CD4-positive, alpha-beta T cell treated with Interleukin-6 for 4 hours (primary cell): ENCODE results near the gene LCA5.
"Not testable (repeated sequence)": the region's sequence is repeated elsewhere in the genome, so short reads cannot be mapped to it uniquely, and the experiment has no call there.

Source experiments
- DNase-seq: peaks from one replicate; pipeline ENCODE4 v3.0.0-alpha.2; 2020; ENCODE audit warnings: mixed read lengths

The LCA5 gene

DNA sequence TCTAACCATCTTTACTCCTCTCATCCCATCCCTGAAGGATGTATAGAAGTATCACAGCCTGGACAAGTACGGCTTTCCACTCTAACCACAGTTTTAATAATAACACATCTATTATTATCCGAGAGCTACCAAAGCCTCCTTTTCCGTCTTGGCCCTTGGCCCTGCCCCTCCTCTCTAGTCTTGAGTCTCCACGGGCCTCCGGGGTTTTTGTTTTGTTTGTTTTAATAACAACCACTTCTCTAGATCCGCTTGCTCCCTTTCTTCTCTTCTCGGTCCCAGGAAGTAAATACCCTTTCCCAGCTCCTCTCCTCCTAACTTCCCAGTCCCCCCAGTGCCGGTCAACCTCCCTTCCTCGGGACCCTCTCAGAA is 661 bp downstream of the LCA5 start:
- DNase-seq, result peak; percentile 9

GRCh38 chr6:79529567-79529966 is 7.7 kb downstream of the LCA5 start:
- not testable (repeated sequence) for DNase-seq

DNA sequence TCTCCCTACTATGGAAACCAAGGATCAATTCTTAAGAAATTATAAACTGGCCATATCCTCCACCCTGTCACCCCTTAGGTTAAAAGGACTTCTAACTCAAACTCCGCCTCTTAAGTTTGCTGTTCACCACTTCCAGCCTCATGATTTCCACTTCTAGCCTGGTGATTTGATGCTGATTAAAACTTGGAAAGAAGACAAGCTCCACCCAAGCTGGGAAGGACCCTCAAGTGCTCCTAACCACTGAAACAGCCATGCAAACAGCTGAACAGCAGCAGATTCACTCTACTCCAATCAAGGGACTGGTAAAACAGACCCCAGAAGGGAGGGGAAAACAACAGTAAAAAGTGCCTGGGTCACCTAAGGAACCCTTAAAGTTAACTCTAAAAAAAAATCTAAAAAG is 10.3 kb downstream of the LCA5 start:
- DNase-seq, result no peak

DNA sequence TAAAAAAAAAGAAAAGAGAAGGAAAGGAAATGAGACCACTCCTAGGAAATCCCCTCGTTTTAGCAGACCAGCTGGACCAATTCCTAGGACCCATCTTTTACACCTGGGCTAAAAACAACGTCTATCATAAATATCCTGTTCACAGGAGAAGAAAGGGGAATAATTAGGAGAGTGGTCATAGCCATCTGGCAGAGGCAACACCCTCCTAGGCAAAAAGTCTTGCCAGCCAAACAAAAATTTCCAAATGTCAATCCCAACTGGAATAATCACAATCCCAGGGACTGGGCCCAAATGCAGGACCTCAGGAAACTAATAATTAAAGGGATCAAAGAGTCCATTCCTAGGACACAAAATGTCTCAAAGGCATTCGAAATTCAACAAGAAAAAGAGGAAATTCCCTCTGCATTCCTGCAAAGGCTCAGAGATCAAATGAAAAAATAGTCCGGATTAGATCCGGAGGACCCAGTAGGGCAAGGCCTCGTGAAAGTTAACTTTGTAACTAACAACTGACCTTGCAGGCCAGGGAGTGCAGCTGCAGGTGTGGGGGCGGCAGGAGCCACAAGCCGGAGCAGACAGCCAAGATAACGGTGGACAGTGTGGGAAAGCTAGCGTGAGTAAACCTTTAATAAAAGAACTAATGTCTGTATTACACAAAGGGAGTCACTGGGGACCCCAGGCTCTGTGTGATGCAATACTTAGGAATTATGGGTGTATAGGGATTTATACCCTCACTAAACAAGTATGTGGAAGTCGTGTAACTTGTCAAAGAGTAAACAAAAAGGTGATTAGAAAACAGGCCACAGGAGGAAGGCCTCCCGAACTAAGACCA is 11.7 kb downstream of the LCA5 start:
- no peak for DNase-seq

GRCh38 chr6:79524065-79524464 is 13.2 kb downstream of the LCA5 start:
- DNase-seq, result no peak

- DNase-seq, result no peak
These were observed 14.6 kb downstream of the LCA5 start for GRCh38 chr6:79522609-79523008.

DNA sequence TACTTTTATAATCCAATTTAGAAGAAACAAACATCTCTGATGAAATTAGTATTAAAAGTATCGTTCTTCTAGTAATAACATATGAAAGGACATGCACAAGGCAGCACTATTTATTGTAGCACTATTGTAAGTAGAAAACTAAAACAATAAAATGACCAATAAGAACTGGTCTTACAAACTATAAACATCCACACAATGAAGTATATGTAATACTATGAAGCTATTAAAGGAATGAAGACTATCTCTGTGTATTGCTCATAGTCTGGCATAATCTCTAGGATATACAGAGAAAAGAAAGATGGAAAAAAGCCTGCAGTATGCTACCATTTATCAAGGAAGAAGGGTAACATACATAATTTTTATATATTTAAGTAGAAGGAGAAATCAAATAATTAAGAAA is 16.7 kb downstream of the LCA5 start:
- DNase-seq, result no peak

- no peak for DNase-seq
These were observed 18.4 kb downstream of the LCA5 start for GRCh38 chr6:79518842-79519241.

- DNase-seq, result no peak
These were observed 21.8 kb downstream of the LCA5 start for GRCh38 chr6:79515436-79515835.

- no peak for DNase-seq
These were observed 24.1 kb downstream of the LCA5 start for GRCh38 chr6:79513111-79513510.

GRCh38 chr6:79512014-79512413 is 25.2 kb downstream of the LCA5 start:
- DNase-seq, result no peak

DNA sequence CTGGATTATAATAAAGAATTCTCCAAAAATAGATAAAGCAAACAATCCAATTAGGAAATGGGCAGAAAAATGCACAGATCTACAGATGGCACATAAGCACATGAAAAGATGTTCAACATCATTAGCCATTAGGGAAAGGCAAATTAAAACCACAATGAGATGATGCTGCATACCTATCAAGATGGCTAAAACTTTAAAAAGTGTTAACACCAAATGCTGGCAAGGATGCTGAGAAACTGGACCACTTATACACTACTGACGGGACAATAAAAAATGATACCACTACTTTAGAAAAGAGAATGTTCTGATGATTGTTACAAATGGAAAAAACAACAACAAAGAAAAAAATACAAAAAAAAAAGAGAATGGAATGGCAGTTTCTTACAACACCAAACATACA is 26.5 kb downstream of the LCA5 start:
- no peak for DNase-seq

DNA sequence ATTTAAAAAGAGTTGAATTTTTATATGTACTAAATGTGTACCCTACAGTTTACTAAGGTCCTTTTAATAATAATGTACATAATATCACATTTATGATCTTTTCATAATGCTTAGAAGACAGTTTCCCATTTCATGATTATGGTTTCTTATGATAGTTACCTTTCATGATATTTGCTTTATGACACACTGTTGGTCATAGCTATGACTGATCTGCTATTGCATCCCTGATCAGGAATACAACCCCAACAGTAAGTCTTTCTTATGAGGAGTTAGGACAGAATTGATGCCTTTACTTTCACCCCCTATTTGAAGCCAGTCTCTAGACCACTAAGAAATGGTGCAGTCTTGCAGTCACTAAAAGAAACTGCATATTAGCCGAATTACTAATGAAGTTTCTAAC is 31.0 kb downstream of the LCA5 start:
- no peak for DNase-seq

GRCh38 chr6:79504372-79504771 is 32.9 kb downstream of the LCA5 start:
- no peak for DNase-seq

DNA sequence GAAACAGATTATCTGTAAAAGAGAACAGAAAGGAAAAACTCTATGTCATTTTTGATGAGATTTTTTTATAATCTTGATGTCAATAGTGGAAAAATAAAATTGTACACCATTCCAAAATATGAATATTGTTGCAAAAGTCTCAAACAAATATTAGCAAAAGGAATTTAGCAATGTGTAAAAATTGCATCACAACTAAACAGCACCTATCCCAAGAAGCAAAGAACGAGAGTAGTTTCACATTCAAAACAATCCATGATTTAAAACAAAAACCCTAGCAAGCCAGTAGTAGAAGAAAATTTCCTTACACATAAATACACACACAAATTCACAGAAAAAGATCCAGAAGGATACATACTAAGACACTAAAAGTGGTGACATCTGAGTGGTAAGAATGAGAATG is 38.4 kb downstream of the LCA5 start:
- no peak for DNase-seq

- no peak for DNase-seq
These were observed 42.0 kb downstream of the LCA5 start for GRCh38 chr6:79495246-79495645.

DNA sequence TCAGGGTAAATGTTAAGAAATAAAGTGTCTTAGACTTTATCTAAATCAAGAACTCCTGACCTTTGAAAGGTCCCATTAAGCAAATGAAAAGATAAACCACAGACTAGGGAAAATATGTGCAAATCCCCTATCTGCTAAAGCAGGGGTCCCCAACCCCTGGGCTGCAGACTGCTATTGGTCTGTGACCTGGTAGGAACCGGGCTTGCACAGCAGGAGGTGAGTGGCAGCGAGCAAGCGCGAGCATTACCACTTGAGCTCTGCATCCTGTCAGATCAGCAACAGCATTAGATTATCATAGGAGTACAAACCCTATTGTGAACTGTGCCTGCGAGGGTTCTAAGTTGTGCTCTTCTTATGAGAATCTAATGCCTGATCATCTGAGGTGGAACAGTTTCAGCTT is 42.4 kb downstream of the LCA5 start:
- DNase-seq, result no peak

DNA sequence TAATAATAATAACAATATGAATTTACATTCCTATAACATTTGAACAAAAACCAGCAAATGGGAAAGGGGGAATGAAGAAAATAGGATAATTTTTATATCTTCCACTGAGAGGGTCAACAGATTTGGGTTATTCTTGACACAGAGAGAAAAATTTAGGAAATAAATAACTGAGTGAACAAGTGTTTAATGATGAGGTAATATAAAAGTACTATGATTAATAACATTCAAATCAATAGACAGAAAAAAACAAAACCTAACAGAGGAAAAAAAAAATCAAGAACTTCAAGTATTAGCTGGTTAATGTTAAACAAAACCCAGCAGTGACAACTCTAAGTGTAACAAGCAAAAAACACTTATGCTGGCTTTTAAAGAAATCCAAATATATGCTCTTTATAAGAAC is 66.5 kb downstream of the LCA5 start:
- DNase-seq, result no peak

DNA sequence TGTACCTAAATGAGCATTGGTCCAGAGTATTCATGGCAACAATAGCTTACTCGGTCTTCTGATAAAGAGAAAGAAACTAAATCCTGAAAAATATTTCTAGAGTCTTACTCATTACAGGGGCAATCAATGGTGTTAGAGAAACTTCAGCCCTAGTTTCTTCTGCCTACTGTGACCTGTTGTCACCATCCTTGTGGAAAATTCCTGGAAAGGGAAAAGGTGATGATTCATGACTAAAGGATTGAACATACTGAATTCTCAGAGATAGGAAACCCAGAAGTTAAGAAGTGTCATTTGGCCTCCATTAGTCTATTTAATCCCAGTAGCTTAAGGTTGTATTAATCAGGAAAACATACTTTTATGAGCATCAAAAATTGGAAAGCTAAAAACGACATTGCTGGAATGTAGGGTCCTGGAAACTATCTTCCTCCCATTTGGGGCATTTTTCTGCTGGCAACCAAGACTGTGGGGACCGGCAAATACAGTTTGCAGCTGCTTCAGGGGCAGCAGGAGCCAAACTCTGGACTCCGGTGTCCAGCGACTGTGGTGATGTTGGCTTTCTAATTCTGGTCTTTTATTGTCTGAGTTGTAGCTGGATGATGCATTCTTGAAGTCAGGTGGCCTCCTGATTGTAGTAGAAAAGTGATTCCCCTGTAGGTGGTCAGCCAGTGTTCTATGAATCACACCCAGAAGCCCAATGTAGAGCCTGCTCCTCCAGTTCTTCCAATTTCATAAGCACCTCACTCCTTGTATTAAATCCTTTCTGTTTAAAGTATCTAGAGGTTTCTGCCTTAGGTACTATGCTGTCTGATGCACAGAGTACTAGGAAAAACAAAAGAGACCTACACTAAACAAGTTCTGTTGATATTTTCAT is 67.6 kb downstream of the LCA5 start:
- no peak for DNase-seq

DNA sequence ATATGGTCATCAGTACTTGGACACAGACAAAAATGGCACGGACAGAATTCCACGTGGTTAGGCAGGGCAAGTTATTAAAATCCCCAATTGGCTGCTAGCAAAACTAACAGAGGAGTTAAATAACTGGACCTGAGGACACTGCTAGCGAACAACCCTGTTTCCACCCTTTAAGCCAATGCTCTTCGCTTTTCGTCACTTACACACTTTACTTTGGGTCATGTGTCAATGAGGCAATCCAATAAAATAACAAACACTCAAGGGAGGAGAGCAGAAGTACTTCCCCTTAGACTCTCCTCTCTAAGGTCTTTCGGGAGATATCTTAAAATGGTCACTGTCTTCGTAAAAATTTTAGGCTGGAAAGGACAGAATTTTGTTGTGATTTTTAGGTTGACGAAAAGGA is 68.6 kb downstream of the LCA5 start:
- DNase-seq, result no peak

DNA sequence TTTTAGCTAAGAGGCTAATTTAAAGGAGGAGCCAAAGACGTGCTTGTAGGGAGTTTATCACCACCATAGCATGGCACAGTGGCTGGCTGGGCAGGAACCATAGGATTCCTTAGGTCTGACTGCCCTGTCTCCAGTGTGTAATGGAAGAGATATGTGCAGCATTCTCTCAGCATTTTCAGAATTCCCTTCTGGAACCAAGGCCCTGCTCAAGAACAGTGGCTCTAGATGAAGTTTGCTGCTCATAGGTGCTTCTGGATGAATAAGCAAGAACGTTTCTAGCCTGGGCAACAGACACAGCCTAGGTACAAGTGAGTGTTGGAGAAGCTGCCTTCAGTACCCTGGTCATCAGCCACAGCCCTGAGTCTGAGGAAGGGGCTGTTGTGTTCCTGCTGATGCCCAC is 69.1 kb downstream of the LCA5 start:
- no peak for DNase-seq

- no peak for DNase-seq
These were observed 69.5 kb downstream of the LCA5 start for GRCh38 chr6:79467716-79468115.

GRCh38 chr6:79466207-79466834 is 70.9 kb downstream of the LCA5 start:
- no peak for DNase-seq

DNA sequence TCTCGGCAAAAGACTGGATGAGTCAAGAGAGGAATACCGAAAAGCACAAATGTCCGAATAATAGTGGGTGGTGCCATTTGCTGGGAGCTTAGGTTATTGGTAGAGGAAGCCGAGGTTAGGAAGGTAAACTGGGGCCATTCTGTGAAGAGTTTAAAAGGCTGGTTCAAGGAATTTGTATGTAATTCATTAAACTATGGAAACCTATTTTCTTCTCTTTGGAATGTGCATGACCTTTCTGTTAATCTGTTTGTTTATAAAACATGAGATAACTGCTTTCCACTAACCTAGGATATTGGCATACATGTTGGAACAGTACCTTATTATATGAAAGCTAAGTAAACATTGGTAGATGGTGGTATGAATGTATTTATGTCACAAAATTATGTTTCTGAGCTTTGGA is 71.8 kb downstream of the LCA5 start:
- DNase-seq, result no peak
